Testis (tissue), 3 donors: ENCODE data around the gene VEGFA. TPM values are rescaled to one million over a fixed set of nuclear protein-coding genes. Genes with fewer than 3 reads are reported as not detected.

Experiments
- DNase-seq: peaks from one replicate; pipeline ENCODE4 v3.0.0-alpha.2; 2019
- H3K27ac ChIP-seq, 2 donors: fragments of 200-600 bp; sonication (generic); one replicate each; pipeline ENCODE4 v1.5.1; 2019
- H3K27me3 ChIP-seq: fragments of 200-600 bp; sonication (generic); one replicate; pipeline ENCODE4 v1.5.1; 2019
- H3K36me3 ChIP-seq: fragments of 200-600 bp; sonication (generic); one replicate; pipeline ENCODE4 v1.5.1; 2017; ENCODE audit warnings: low read depth; ENCODE audit errors: missing control alignments
- H3K4me1 ChIP-seq: fragments of 200-600 bp; sonication (generic); one replicate; pipeline ENCODE4 v1.5.1; 2019
- H3K4me3 ChIP-seq, 2 donors: fragments of 200-600 bp; sonication (generic); one replicate each; pipeline ENCODE4 v1.5.1; 2017 to 2019
- H3K9me3 ChIP-seq: fragments of 200-600 bp; sonication (generic); one replicate; pipeline ENCODE4 v1.5.1; 2017
- POLR2A ChIP-seq: fragments of 450-650 bp; IDR thresholded peaks from one replicate; pipeline ENCODE4 v1.6.1; 2017; ENCODE audit warnings: antibody characterized with exemption, mild to moderate bottlenecking, moderate library complexity
- WGBS, 2 donors: methylation state at CpG; one replicate each; pipeline ENCODE4 v1.1.5; 2018; 5-methylcytosine and 5-hydroxymethylcytosine counted together
- intact Hi-C: fragments of 100-400 bp; cut with DNase I; formaldehyde crosslinking; loops from one replicate; pipeline ENCODE4 v1.15.1; 2023; ENCODE audit warnings: low total_unique reads
- polyA plus RNA-seq: library from polyadenylated mRNA; stranded (reverse); fragments of 350-450 nt; fragmentation: Illumina TruSeq; extraction: RNeasy Lipid Tissue Mini Kit (QIAGEN cat#74804); gene quantifications from one replicate; pipeline ENCODE4 v1.2.3, GENCODE V29; 2014; ENCODE audit warnings: low read depth, low replicate concordance; ENCODE audit not compliant: insufficient read depth
- total RNA-seq, 2 donors: library from RNA; depleted of rRNA; stranded (reverse); fragments of >200 nt; gene quantifications; one replicate each; pipeline ENCODE4 v1.2.3, GENCODE V29; 2016
- TF ChIP-seq, protein P1 (sequence below), 3 experiments: fragments of 450-650 bp in 2 of 3; fragments of 200-600 bp in 1 of 3; sonication (generic) in 1 of 3; IDR thresholded peaks; one replicate each; pipeline ENCODE4 v1.5.1; 2016 to 2019; ENCODE audit warnings: antibody characterized with exemption in 3 of 3, mild to moderate bottlenecking in 2 of 3, moderate library complexity in 1 of 3

The VEGFA gene
- total and polyA plus RNA-seq, 3 donors from 2014 or later, result 6.1 to 15.2 (median 14.9) TPM

- H3K4me3 ChIP-seq, result no peak overlapping the region
- intact Hi-C loops, result no loop called here
- 73 to 81% methylated on average over 6 of the region's 6 CpGs for WGBS, 2 donors
- H3K4me1 ChIP-seq, result no peaks in the 10 kb centered on the region
- H3K27ac ChIP-seq, result no peak overlapping the region
- no peaks in the 10 kb centered on the region for H3K9me3 ChIP-seq
- no peak for DNase-seq
- H3K27me3 ChIP-seq, result no peaks in the 10 kb centered on the region
- H3K36me3 ChIP-seq, result no peaks in the 10 kb centered on the region
- TF ChIP-seq, protein P1, sequence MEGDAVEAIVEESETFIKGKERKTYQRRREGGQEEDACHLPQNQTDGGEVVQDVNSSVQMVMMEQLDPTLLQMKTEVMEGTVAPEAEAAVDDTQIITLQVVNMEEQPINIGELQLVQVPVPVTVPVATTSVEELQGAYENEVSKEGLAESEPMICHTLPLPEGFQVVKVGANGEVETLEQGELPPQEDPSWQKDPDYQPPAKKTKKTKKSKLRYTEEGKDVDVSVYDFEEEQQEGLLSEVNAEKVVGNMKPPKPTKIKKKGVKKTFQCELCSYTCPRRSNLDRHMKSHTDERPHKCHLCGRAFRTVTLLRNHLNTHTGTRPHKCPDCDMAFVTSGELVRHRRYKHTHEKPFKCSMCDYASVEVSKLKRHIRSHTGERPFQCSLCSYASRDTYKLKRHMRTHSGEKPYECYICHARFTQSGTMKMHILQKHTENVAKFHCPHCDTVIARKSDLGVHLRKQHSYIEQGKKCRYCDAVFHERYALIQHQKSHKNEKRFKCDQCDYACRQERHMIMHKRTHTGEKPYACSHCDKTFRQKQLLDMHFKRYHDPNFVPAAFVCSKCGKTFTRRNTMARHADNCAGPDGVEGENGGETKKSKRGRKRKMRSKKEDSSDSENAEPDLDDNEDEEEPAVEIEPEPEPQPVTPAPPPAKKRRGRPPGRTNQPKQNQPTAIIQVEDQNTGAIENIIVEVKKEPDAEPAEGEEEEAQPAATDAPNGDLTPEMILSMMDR (IDR thresholded peaks at IDR 0.05), result no peak
Measured at GRCh38 chr6:43740961-43741764, 28.8 kb upstream of the VEGFA start.

- no peak for DNase-seq
- Histone ChIP-seq H3K9me3 (no peaks in the 10 kb centered on the region), H3K36me3 (no peaks in the 10 kb centered on the region), H3K27ac (no peak overlapping the region), H3K4me1 (no peaks in the 10 kb centered on the region), H3K27me3 (no peaks in the 10 kb centered on the region), H3K4me3 (no peak overlapping the region)
- TF ChIP-seq, protein P1 (IDR thresholded peaks at IDR 0.05), result no peak
- TF ChIP-seq POLR2A, result no peak
- WGBS, 2 donors, result 86% methylated on average over 2 of the region's 2 CpGs
- intact Hi-C loops, result no loop called here
Measured at GRCh38 chr6:43741829-43742228, 28.2 kb upstream of the VEGFA start.

DNA sequence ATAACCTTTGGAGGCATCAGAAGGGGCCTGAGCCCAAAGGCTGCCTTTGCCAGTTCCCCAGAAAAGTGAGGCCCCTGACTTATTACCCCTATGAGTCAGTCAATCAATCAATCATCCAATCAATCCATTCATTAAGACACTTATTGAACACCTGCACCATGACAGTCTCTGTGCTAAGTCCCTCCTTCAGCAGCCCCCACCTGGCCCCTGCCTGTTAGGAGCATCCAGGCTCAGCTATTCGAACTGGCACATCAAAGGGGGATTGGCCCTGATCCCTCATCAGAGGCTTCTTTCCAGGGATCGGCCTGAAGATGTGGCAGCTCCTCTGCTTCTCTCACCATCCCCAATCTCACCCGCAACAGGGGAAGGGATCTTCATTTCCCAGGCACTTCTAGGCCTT, 27.7 kb upstream of the VEGFA start:
- WGBS, 2 donors, result 86 to 91% methylated on average over 3 of the region's 3 CpGs
- Histone ChIP-seq H3K27ac (no peak overlapping the region), H3K27me3 (no peaks in the 10 kb centered on the region), H3K4me3 (no peak overlapping the region), H3K9me3 (no peaks in the 10 kb centered on the region), H3K36me3 (no peaks in the 10 kb centered on the region), H3K4me1 (no peaks in the 10 kb centered on the region)
- TF ChIP-seq, protein P1 (IDR thresholded peaks at IDR 0.05), result no peak
- TF ChIP-seq POLR2A, result no peak
- intact Hi-C loops, result no loop called here
- DNase-seq, result no peak

GRCh38 chr6:43742931-43743632, 26.9 kb upstream of the VEGFA start:
- Histone ChIP-seq H3K4me1 (no peaks in the 10 kb centered on the region), H3K36me3 (no peaks in the 10 kb centered on the region), H3K27me3 (no peaks in the 10 kb centered on the region), H3K27ac (no peak overlapping the region), H3K4me3 (no peak overlapping the region), H3K9me3 (no peaks in the 10 kb centered on the region)
- TF ChIP-seq, protein P1 (IDR thresholded peaks at IDR 0.05), result no peak
- no peak for TF ChIP-seq POLR2A
- 64 to 72% methylated on average over 6 to 9 of the region's 9 CpGs for WGBS, 2 donors
- no peak for DNase-seq
- intact Hi-C loops, result no loop called here
